Bronchial epithelial cell (primary cell): Measurements from ENCODE around the gene CSRNP2. TPM values are rescaled to one million over a fixed set of nuclear protein-coding genes. Genes with fewer than 3 reads are reported as not detected.
A peak's percentile ranks its signal among the peaks of the same experiment; 100 is the strongest.
"Not testable (repeated sequence)": the region's sequence is repeated elsewhere in the genome, so short reads cannot be mapped to it uniquely, and the experiment has no call there.

Experiments
- DNase-seq: peaks from one replicate; pipeline ENCODE4 v3.0.0-alpha.2; 2010; ENCODE audit warnings: low read depth
- FAIRE-seq: peaks from 2 replicates; lab custom pipeline; 2011; peaks lifted over from hg19 to GRCh38; lab: Jason Lieb, UNC
- H3K27me3 ChIP-seq: 2 replicates; pipeline ENCODE4 v1.5.1; 2011; ENCODE audit warnings: low read length; ENCODE audit not compliant: control insufficient read depth, insufficient read depth
- H3K36me3 ChIP-seq: 2 replicates; pipeline ENCODE4 v1.5.1; 2011; ENCODE audit warnings: low read length; ENCODE audit not compliant: control insufficient read depth, insufficient read depth
- H3K4me3 ChIP-seq: 2 replicates; pipeline ENCODE4 v1.5.1; 2011; ENCODE audit warnings: mild to moderate bottlenecking, low read depth, low read length, control low read depth
- total RNA-seq: library from RNA; depleted of rRNA; stranded (reverse); fragments of >200 nt; gene quantifications from 2 replicates; pipeline ENCODE4 v1.2.1, GENCODE V29; 2014
- TF ChIP-seq, protein P1 (sequence below): IDR thresholded peaks from 2 replicates; pipeline ENCODE4 v1.5.1; 2011; ENCODE audit warnings: mild to moderate bottlenecking, moderate library complexity, low read length, control low read depth, inconsistent platforms; ENCODE audit not compliant: insufficient read depth, severe bottlenecking

CSRNP2 gene
- total RNA-seq, 1 donor from 2014 or later, result 14.5 TPM

DNA sequence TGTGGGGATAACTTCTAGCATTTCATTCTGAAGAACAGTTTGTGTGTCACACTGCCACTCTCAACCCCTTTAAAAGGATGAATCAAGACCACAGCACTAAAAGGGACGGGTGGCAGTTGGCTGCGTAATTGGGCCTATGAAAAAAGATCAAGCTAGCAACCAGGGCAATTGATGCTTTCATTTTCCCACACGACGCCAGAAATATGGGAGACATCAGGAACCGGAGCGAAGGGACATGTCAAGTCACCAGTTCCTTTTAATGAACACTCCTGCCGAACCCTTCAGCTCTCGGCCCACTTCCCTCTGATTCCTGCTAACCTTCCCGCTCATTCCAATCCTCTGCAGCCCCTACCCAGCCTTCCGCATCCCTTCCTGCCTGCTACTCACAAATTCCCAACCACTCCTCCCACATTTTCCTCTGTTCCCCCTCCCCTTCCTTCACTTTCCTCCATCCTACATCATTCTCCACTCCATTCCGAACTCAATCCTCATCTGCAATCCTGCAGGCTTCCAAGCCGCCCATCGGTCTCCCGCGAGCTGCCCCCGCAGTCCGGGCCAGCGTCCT is 753 bp downstream of the CSRNP2 start:
- FAIRE-seq (no peak), DNase-seq (peak; percentile 16)
- H3K36me3 ChIP-seq, result peaks cover 4% of the 10 kb centered on the region
- H3K27me3 ChIP-seq, result no peaks in the 10 kb centered on the region
- TF ChIP-seq, protein P1, sequence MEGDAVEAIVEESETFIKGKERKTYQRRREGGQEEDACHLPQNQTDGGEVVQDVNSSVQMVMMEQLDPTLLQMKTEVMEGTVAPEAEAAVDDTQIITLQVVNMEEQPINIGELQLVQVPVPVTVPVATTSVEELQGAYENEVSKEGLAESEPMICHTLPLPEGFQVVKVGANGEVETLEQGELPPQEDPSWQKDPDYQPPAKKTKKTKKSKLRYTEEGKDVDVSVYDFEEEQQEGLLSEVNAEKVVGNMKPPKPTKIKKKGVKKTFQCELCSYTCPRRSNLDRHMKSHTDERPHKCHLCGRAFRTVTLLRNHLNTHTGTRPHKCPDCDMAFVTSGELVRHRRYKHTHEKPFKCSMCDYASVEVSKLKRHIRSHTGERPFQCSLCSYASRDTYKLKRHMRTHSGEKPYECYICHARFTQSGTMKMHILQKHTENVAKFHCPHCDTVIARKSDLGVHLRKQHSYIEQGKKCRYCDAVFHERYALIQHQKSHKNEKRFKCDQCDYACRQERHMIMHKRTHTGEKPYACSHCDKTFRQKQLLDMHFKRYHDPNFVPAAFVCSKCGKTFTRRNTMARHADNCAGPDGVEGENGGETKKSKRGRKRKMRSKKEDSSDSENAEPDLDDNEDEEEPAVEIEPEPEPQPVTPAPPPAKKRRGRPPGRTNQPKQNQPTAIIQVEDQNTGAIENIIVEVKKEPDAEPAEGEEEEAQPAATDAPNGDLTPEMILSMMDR, result no peak
- H3K4me3 ChIP-seq, result peak overlapping the region; percentile 88

DNA sequence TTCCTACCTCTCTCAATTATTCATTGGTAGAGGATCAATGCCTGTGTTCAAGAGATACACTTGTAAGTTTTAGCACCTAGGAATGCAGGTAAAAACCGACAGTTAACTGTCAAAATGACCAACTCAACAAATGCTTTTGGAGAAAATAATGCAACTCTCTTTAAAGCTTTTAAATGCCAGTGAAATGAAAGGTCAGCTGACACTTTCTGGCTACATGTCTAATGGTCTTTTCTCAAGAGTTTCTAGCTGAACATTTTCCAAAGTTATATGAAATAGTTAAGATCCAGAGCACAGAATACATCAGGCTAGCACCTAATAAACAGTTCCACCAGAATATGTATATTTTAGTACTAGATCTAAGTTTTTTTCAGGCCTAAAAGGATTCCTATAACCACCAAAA is 2.0 kb downstream of the CSRNP2 start:
- Histone ChIP-seq H3K4me3 (no peak overlapping the region), H3K36me3 (peaks cover 2% of the 10 kb centered on the region), H3K27me3 (no peaks in the 10 kb centered on the region)
- FAIRE-seq (no peak), DNase-seq (no peak)
- TF ChIP-seq, protein P1, result no peak

DNA sequence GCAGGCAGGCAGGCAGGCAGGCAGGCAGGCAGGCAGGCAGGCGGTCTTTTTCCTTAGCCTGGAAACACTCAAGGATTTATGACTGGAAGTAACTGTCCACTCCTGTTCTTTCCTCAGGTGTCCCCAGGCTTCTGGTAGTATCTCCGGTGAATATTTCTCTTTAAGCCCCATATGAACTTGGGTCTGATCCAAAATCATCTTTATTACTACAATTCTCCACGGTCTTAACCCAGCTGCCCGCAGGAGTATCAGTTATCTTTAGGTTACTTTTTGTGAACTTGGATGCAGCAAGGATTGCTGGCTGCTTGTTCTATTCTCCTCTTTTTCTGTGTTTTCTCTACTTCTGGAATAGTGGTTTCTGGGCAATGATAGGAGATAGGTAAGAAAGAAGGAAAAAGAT is 3.3 kb downstream of the CSRNP2 start:
- no peak for FAIRE-seq

DNA sequence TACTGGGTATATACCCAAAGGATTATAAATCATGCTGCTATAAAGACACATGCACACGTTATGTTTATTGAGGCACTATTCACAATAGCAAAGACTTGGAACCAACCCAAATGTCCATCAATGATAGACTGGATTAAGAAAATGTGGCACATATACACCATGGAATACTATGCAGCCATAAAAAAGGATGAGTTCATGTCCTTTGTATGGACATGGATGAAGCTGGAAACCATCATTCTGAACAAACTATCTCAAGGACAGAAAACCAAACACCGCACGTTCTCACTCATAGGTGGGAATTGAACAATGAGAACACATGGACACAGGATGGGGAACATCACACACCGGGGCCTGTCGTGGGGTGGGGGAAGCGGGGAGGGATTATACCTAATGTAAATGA is 4.5 kb downstream of the CSRNP2 start:
- H3K36me3 ChIP-seq, H3K4me3 ChIP-seq, H3K27me3 ChIP-seq, FAIRE-seq, DNase-seq: not testable (repeated sequence)

More for the DNA sequence above, 3.3 kb downstream of the CSRNP2 start:
- H3K36me3 ChIP-seq, result peaks cover 4% of the 10 kb centered on the region
- no peak overlapping the region for H3K4me3 ChIP-seq
- TF ChIP-seq, protein P1, result no peak
- no peak for DNase-seq
- H3K27me3 ChIP-seq, result no peaks in the 10 kb centered on the region

DNA sequence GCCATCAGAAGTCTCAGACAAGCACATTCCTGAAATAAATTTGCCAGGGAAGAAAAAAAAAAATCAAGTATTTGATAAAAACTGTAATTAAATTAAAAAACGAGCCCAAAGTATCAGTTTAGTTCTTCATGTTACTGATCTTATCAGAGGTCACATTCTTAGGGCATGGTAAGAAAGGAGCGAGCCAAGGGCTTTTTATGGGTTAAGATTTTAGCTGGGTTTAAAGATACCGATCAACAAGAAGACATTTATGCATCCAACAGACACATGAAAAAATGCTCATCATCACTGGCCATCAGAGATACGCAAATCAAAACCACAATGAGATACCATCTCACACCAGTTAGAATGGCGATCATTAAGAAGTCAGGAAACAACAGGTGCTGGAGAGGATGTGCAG is 5.0 kb downstream of the CSRNP2 start:
- not testable (repeated sequence) for H3K4me3 ChIP-seq, DNase-seq, H3K27me3 ChIP-seq, FAIRE-seq, H3K36me3 ChIP-seq

DNA sequence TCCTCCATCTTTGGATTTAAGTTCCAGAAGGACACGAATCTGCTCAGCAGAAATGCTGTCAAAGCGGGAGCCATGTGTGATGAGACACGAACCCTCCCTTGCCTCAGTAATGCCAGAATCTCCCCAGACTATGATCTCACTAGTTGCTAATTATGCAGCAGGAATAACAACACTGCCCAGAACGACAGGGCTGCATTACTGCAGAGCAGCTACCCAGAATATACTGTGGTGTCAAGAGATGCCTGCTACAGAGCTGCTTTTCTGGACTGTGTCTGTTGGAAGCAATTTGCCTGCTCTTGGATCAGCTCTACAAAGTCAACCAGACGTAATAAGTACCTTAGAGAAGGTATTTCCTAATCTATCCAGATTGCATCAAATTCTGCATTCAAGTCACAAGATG is 5.5 kb downstream of the CSRNP2 start:
- Histone ChIP-seq H3K27me3 (no peaks in the 10 kb centered on the region), H3K36me3 (peaks cover 7% of the 10 kb centered on the region), H3K4me3 (no peak overlapping the region)
- no peak for DNase-seq
- no peak for FAIRE-seq
- TF ChIP-seq, protein P1, result no peak
